ENCODE measurements around the gene SLC19A2. TPM values are rescaled to one million over a fixed set of nuclear protein-coding genes. Genes with fewer than 3 reads are reported as not detected.

SLC19A2 gene
- total RNA-seq, 1 experiment from 2014 or later, result 10.1 TPM

- TF ChIP-seq REST (IDR thresholded peaks at IDR 0.05; ENCODE audit: low read depth) (no peak), CBX3 (IDR thresholded peaks at IDR 0.05; ENCODE audit: low read depth) (no peak), SP1 (IDR thresholded peaks at IDR 0.05; ENCODE audit: low read depth) (no peak), ELF1 (IDR thresholded peaks at IDR 0.05; ENCODE audit: borderline replicate concordance, low read depth) (no peak), POLR2A (IDR thresholded peaks at IDR 0.05; ENCODE audit: borderline replicate concordance, extremely low read depth, insufficient read depth, insufficient read length) (no peak)
Observed at GRCh38 chr1:169491845-169492281, 6.1 kb upstream of the SLC19A2 start (continued).

- peaks cover 4 to 23% of the 10 kb centered on the region in 2 experiments; a peak in 3 of 4 replicates for H3K4me1 ChIP-seq (ENCODE audit: control insufficient read depth in 1 of 2, insufficient read depth in 2 of 2, low read length in 2 of 2)
- H3K4me3 ChIP-seq (replicated peaks in 1 of 2; ENCODE audit: low read depth in 1 of 2, low read length in 2 of 2), result no peak overlapping the region
- no peaks in the 10 kb centered on the region for H4K20me1 ChIP-seq (ENCODE audit: insufficient read depth)
- DNase-seq (ENCODE audit: low read depth, low spot score), result no peak
- TF ChIP-seq, protein P1, sequence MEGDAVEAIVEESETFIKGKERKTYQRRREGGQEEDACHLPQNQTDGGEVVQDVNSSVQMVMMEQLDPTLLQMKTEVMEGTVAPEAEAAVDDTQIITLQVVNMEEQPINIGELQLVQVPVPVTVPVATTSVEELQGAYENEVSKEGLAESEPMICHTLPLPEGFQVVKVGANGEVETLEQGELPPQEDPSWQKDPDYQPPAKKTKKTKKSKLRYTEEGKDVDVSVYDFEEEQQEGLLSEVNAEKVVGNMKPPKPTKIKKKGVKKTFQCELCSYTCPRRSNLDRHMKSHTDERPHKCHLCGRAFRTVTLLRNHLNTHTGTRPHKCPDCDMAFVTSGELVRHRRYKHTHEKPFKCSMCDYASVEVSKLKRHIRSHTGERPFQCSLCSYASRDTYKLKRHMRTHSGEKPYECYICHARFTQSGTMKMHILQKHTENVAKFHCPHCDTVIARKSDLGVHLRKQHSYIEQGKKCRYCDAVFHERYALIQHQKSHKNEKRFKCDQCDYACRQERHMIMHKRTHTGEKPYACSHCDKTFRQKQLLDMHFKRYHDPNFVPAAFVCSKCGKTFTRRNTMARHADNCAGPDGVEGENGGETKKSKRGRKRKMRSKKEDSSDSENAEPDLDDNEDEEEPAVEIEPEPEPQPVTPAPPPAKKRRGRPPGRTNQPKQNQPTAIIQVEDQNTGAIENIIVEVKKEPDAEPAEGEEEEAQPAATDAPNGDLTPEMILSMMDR (IDR thresholded peaks at IDR 0.05 in 2 of 3, conservative IDR thresholded peaks at IDR 0.05 in 1 of 3; ENCODE audit: borderline replicate concordance in 1 of 3, insufficient read depth in 1 of 3, low read depth in 2 of 3, low read length in 2 of 3), result no peak
- TF ChIP-seq, protein P2, sequence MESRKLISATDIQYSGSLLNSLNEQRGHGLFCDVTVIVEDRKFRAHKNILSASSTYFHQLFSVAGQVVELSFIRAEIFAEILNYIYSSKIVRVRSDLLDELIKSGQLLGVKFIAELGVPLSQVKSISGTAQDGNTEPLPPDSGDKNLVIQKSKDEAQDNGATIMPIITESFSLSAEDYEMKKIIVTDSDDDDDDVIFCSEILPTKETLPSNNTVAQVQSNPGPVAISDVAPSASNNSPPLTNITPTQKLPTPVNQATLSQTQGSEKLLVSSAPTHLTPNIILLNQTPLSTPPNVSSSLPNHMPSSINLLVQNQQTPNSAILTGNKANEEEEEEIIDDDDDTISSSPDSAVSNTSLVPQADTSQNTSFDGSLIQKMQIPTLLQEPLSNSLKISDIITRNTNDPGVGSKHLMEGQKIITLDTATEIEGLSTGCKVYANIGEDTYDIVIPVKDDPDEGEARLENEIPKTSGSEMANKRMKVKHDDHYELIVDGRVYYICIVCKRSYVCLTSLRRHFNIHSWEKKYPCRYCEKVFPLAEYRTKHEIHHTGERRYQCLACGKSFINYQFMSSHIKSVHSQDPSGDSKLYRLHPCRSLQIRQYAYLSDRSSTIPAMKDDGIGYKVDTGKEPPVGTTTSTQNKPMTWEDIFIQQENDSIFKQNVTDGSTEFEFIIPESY (IDR thresholded peaks at IDR 0.05; ENCODE audit: extremely low read depth, insufficient replicate concordance, low read length), result no peak
- TF ChIP-seq ZFX (IDR thresholded peaks at IDR 0.05), result no peak
- no peak overlapping the region for H3K27ac ChIP-seq (ENCODE audit: low read depth, low read length)
- POLR2A ChIA-PET, result no interaction called here
- RAD21 ChIA-PET (ENCODE audit: low non-redundant PET in 1 of 2, low total read pairs in 2 of 2, uncharacterized antibody in 2 of 2, unreplicated experiment in 2 of 2), result no interaction called here
- BruUV-seq (replicated peaks), result no TSS peak
- no peak for ATAC-seq
- H3K9me3 ChIP-seq (ENCODE audit: control insufficient read depth in 1 of 2, insufficient read depth in 1 of 2, low read depth in 1 of 2, low read length in 2 of 2), result no peaks in the 10 kb centered on the region
- intact Hi-C loops (cut with micrococcal nuclease), result loop anchor here (5.0 kb wide), 1 partner anchor 39 kb away; no protein-coding TSS in a partner anchor
- no peaks in the 10 kb centered on the region for H3K27me3 ChIP-seq (ENCODE audit: insufficient read depth, low read length)
- no peaks in the 10 kb centered on the region for H3K9me2 ChIP-seq (ENCODE audit: insufficient read depth)
- no peaks in the 10 kb centered on the region for H3K36me3 ChIP-seq (ENCODE audit: control insufficient read depth in 1 of 2, insufficient read depth in 2 of 2, low read length in 2 of 2)
- no peak overlapping the region for H2AFZ ChIP-seq (ENCODE audit: low read depth, low read length, poor library complexity, severe bottlenecking)
- CTCF ChIA-PET, result no interaction called here
- no peak overlapping the region for H3K4me2 ChIP-seq (ENCODE audit: low read length)
- H3K79me2 ChIP-seq (ENCODE audit: insufficient read depth, low read length), result peaks cover 21% of the 10 kb centered on the region
- H3K9ac ChIP-seq (ENCODE audit: low read length), result no peak overlapping the region
Observed at GRCh38 chr1:169488157-169488556, 2.4 kb upstream of the SLC19A2 start.
